H9 (cell line): ENCODE measurements around the gene VPS45. TPM values are rescaled to one million over a fixed set of nuclear protein-coding genes. Genes with fewer than 3 reads are reported as not detected.

Experiments
- DNase-seq: peaks from one replicate; pipeline ENCODE4 v3.0.0-alpha.2; 2017
- H2AFZ ChIP-seq: one replicate; pipeline ENCODE4 v1.6.1; 2013; ENCODE audit warnings: mild to moderate bottlenecking, low read length, control low read depth, moderate library complexity
- H2AK5ac ChIP-seq: 2 replicates; pipeline ENCODE4 v1.6.1; 2013; ENCODE audit warnings: low read length, control low read depth, mixed read lengths; ENCODE audit not compliant: insufficient read length
- H2BK120ac ChIP-seq: one replicate; pipeline ENCODE4 v1.6.1; 2013; ENCODE audit warnings: low read depth, mild to moderate bottlenecking, low read length, control low read depth, inconsistent platforms; ENCODE audit not compliant: poor library complexity, severe bottlenecking
- H2BK12ac ChIP-seq: 2 replicates; pipeline ENCODE4 v1.6.1; 2013; ENCODE audit warnings: low read length, control low read depth, mixed read lengths, low read depth; ENCODE audit not compliant: insufficient read length
- H2BK15ac ChIP-seq: 2 replicates; pipeline ENCODE4 v1.6.1; 2013; ENCODE audit warnings: low read depth, low read length, control low read depth
- H2BK20ac ChIP-seq: one replicate; pipeline ENCODE4 v1.6.1; 2013; ENCODE audit warnings: low read depth, mild to moderate bottlenecking, low read length, control low read depth, inconsistent platforms; ENCODE audit not compliant: poor library complexity, severe bottlenecking
- H2BK5ac ChIP-seq: 2 replicates; pipeline ENCODE4 v1.6.1; 2013; ENCODE audit warnings: low read length, control low read depth, mixed read lengths; ENCODE audit not compliant: insufficient read length
- H3K14ac ChIP-seq: 2 replicates; pipeline ENCODE4 v1.6.1; 2013; ENCODE audit warnings: low read length, control low read depth; ENCODE audit not compliant: insufficient read depth
- H3K18ac ChIP-seq: 2 replicates; pipeline ENCODE4 v1.6.1; 2013; ENCODE audit warnings: low read depth, mild to moderate bottlenecking, mixed read lengths, low read length, control low read depth; ENCODE audit not compliant: insufficient read length
- H3K23ac ChIP-seq: 2 replicates; pipeline ENCODE4 v1.6.1; 2013; ENCODE audit warnings: low read length, control low read depth, mixed read lengths, low read depth; ENCODE audit not compliant: insufficient read length
- H3K23me2 ChIP-seq: 2 replicates; pipeline ENCODE4 v1.6.1; 2013; ENCODE audit warnings: low read depth, mild to moderate bottlenecking, mixed read lengths, low read length, control low read depth; ENCODE audit not compliant: insufficient read length, poor library complexity, severe bottlenecking
- H3K27ac ChIP-seq: 2 replicates; pipeline ENCODE4 v1.5.1; 2013; ENCODE audit warnings: low read length, control low read depth, mixed read lengths, low read depth; ENCODE audit not compliant: insufficient read length
- H3K27me3 ChIP-seq: 2 replicates; pipeline ENCODE4 v1.6.1; 2013; ENCODE audit warnings: low read length, control low read depth, inconsistent platforms; ENCODE audit not compliant: insufficient read depth
- H3K4ac ChIP-seq: 2 replicates; pipeline ENCODE4 v1.6.1; 2013; ENCODE audit warnings: low read depth, mild to moderate bottlenecking, control low read depth, inconsistent platforms, low read length, moderate library complexity
- H3K4me1 ChIP-seq: 2 replicates; pipeline ENCODE4 v1.6.1; 2013; ENCODE audit warnings: low read length, control low read depth, inconsistent platforms; ENCODE audit not compliant: insufficient read depth
- H3K4me2 ChIP-seq: 2 replicates; pipeline ENCODE4 v1.6.1; 2013; ENCODE audit warnings: low read length, control low read depth, mixed read lengths; ENCODE audit not compliant: insufficient read length, insufficient read depth
- H3K56ac ChIP-seq: 2 replicates; pipeline ENCODE4 v1.6.1; 2013; ENCODE audit warnings: low read depth, mild to moderate bottlenecking, mixed read lengths, low read length, control low read depth; ENCODE audit not compliant: insufficient read length
- H3K79me1 ChIP-seq: 2 replicates; pipeline ENCODE4 v1.6.1; 2013; ENCODE audit warnings: low read depth, mild to moderate bottlenecking, moderate library complexity, low read length, control low read depth, inconsistent platforms; ENCODE audit not compliant: insufficient read depth, poor library complexity, severe bottlenecking
- H3K79me2 ChIP-seq: 2 replicates; pipeline ENCODE4 v1.6.1; 2013; ENCODE audit warnings: low read length, control low read depth, inconsistent platforms; ENCODE audit not compliant: insufficient read depth
- H3K9ac ChIP-seq: 2 replicates; pipeline ENCODE4 v1.6.1; 2013; ENCODE audit warnings: low read length, control low read depth, mixed read lengths; ENCODE audit not compliant: insufficient read length; ENCODE audit errors: extremely low read depth
- H3K9me3 ChIP-seq: one replicate; pipeline ENCODE4 v1.6.1; 2013; ENCODE audit warnings: low read depth, low read length, inconsistent platforms; ENCODE audit not compliant: control insufficient read depth
- H3T11ph ChIP-seq: one replicate; pipeline ENCODE4 v1.6.1; 2013; ENCODE audit warnings: mild to moderate bottlenecking, low read length, control low read depth, inconsistent platforms
- H4K20me1 ChIP-seq: one replicate; pipeline ENCODE4 v1.6.1; 2013; ENCODE audit not compliant: control insufficient read depth, insufficient read length, insufficient read depth
- H4K5ac ChIP-seq: 2 replicates; pipeline ENCODE4 v1.6.1; 2013; ENCODE audit warnings: low read depth, mild to moderate bottlenecking, mixed read lengths, low read length, control low read depth; ENCODE audit not compliant: insufficient read length
- H4K8ac ChIP-seq: replicated peaks from 2 replicates; pipeline ENCODE4 v1.6.1; 2013; ENCODE audit warnings: low read length, control low read depth, mixed read lengths, low read depth; ENCODE audit not compliant: insufficient read length
- H4K91ac ChIP-seq: 2 replicates; pipeline ENCODE4 v1.6.1; 2013; ENCODE audit warnings: low read depth, mild to moderate bottlenecking, moderate library complexity, mixed read lengths, low read length, control low read depth; ENCODE audit not compliant: insufficient read length
- H3K27ac Mint-ChIP-seq, 3 experiments: 2 replicates in 2 of 3; 3 replicates in 1 of 3; pipeline ENCODE4 v1.8.0; 2020 to 2021; ENCODE audit warnings: mixed read lengths in 3 of 3, mild to moderate bottlenecking in 1 of 3, moderate library complexity in 1 of 3
- H3K27me3 Mint-ChIP-seq: 2 replicates; pipeline ENCODE4 v1.8.0; 2021; ENCODE audit warnings: low read depth, mild to moderate bottlenecking, moderate library complexity, mixed read lengths
- H3K36me3 Mint-ChIP-seq, 3 experiments: 2 replicates in 2 of 3; 3 replicates in 1 of 3; pipeline ENCODE4 v1.8.0; 2020 to 2021; ENCODE audit warnings: low read depth in 3 of 3, mixed read lengths in 3 of 3; ENCODE audit not compliant: insufficient read depth in 1 of 3
- H3K4me1 Mint-ChIP-seq, 2 experiments: 2 replicates each; pipeline ENCODE4 v1.8.0; 2020; ENCODE audit warnings: mixed read lengths in 2 of 2
- H3K4me3 Mint-ChIP-seq, 2 experiments: 2 replicates in 1 of 2; 3 replicates in 1 of 2; pipeline ENCODE4 v1.8.0; 2020 to 2021; ENCODE audit warnings: mild to moderate bottlenecking in 2 of 2, mixed read lengths in 2 of 2, moderate library complexity in 1 of 2
- H3K9me3 Mint-ChIP-seq, 2 experiments: 2 replicates in 1 of 2; 3 replicates in 1 of 2; pipeline ENCODE4 v1.8.0; 2020; ENCODE audit warnings: mild to moderate bottlenecking in 2 of 2, mixed read lengths in 2 of 2, moderate library complexity in 1 of 2
- CTCF ChIP-seq: fragments of 200-600 bp; sonication (generic); conservative IDR thresholded peaks from 3 replicates; pipeline ENCODE4 v1.8.0; 2021; ENCODE audit warnings: antibody characterized with exemption, mild to moderate bottlenecking
- WGBS: extraction: QIAGEN DNeasy Blood & Tissue Kit; methylation state at CpG from one replicate; pipeline ENCODE4 v1.1.7; 2013; ENCODE audit warnings: missing lambda C conversion rate, low lambda C conversion rate, mixed read lengths; ENCODE audit not compliant: insufficient read length; ENCODE audit errors: extremely low coverage; 5-methylcytosine and 5-hydroxymethylcytosine counted together
- total RNA-seq: library from RNA; stranded (reverse); gene quantifications from 2 replicates; pipeline ENCODE4 v1.2.1, GENCODE V29; 2021

Gene VPS45
- total RNA-seq, 1 experiment from 2014 or later, result 31.8 TPM

GRCh38 chr1:150093805-150094204, 26.2 kb downstream of the VPS45 start:
- no peak overlapping the region for H4K91ac ChIP-seq
- no peak for TF ChIP-seq CTCF
- no peaks in the 10 kb centered on the region for H3K79me1 ChIP-seq
- no peaks in the 10 kb centered on the region for H3K79me2 ChIP-seq
- H3K18ac ChIP-seq, result no peak overlapping the region
- no peak overlapping the region for H3K27ac Mint-ChIP-seq
- no peaks in the 10 kb centered on the region for H3K4me1 Mint-ChIP-seq
- H3K27me3 ChIP-seq, result no peaks in the 10 kb centered on the region
- peaks cover 1 to 12% (median 11%) of the 10 kb centered on the region in 3 experiments; a peak in 4 of 7 replicates for H3K36me3 Mint-ChIP-seq
- H3K4me3 Mint-ChIP-seq, result no peak overlapping the region
- H3K56ac ChIP-seq, result no peak overlapping the region
- no peak overlapping the region for H2BK20ac ChIP-seq
- no peak for DNase-seq
- H4K5ac ChIP-seq, result no peak overlapping the region
- no peak overlapping the region for H3K23ac ChIP-seq
- no peaks in the 10 kb centered on the region for H3K23me2 ChIP-seq
- H3K4me2 ChIP-seq, result no peak overlapping the region
- H2AFZ ChIP-seq, result no peak overlapping the region
- H3K27me3 Mint-ChIP-seq, result no peaks in the 10 kb centered on the region
- no peaks in the 10 kb centered on the region for H4K20me1 ChIP-seq
- no peak overlapping the region for H2BK12ac ChIP-seq
- no peak overlapping the region for H3K9ac ChIP-seq
- H3K4me1 ChIP-seq, result no peaks in the 10 kb centered on the region
- H3K27ac ChIP-seq, result no peak overlapping the region
- no peak overlapping the region for H4K8ac ChIP-seq
- no peak overlapping the region for H2BK120ac ChIP-seq
- no peaks in the 10 kb centered on the region for H3K9me3 Mint-ChIP-seq
- no CpG with 5 or more reads among the region's 1 CpG for WGBS
- H2AK5ac ChIP-seq, result no peak overlapping the region
- no peak overlapping the region for H3K14ac ChIP-seq
- no peak overlapping the region for H3T11ph ChIP-seq
- no peak overlapping the region for H3K4ac ChIP-seq
- no peak overlapping the region for H2BK15ac ChIP-seq
- no peaks in the 10 kb centered on the region for H3K9me3 ChIP-seq
- no peak overlapping the region for H2BK5ac ChIP-seq
